ENCODE results near the gene HPSE2.

HPSE2 gene

DNA sequence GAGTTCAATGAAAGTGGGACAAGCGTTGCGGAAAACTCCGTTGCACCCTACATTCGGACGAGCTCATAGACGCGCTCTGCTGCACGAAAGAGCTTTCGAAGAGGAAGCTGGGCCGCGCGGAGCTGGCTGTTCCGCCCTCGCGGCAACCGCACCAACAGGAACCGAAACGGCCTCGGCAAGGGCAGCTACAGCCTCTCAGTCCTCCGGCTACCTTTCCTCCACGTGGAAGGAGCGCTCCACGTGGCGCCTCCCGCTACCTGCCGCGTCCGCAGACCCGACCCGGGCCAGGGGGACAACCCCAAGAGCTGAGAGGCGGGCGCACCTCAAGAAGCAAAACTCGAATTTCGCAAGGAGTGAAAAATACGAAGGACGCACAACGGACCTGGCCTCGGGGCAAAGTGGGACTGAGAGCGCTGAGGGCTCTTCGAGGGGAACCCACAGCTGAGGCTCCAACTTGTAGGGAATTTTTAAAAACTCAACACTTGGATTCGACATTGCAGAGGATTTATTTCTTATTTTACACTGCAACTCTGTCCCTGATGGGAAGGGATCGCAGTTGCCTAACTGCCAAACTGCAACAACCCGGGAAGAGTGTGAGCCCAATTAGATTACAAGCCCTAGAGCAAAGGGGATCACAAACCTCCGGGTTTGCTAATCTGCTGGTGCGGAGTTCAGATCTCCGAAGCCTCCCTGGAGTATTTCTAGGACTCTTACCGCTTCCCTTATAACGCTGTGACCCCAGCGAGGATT, 1.4 kb downstream of the HPSE2 start:
- ATAC-seq: peak; percentile 70
- TF ChIP-seq GLIS3 (CRISPR knock-in tag; IDR thresholded peaks at IDR 0.05): no peak

DNA sequence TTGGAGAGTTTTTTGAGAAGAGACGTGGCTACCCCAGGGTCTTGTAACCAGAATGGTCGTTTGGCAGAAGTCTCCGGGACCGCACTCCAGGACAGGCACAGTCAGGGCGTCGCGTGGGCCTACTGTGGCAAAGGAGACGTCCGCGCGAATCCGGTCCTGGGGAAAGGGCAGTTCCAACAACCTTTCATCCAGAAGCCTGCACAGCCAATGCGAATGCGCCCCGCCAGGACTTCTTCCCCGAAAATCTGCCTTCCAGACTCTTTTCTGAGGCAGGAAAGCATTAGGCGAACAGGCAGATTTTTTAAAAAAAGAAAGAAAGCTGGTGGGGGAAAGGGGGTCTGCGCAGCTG, 2.0 kb downstream of the HPSE2 start:
- no peak for ATAC-seq

GRCh38 chr10:99233000-99233688, 2.5 kb downstream of the HPSE2 start:
- no peak for ATAC-seq
- TF ChIP-seq ESRRG (CRISPR knock-in tag; IDR thresholded peaks at IDR 0.05): no peak
- TF ChIP-seq CSDC2 (CRISPR knock-in tag; IDR thresholded peaks at IDR 0.05): no peak
- no peak for TF ChIP-seq ZC3H10 (CRISPR knock-in tag; IDR thresholded peaks at IDR 0.05)
- TF ChIP-seq ZNF565 (CRISPR knock-in tag; conservative IDR thresholded peaks at IDR 0.05; ENCODE audit: low read depth): no peak

More for the DNA sequence above, 2.0 kb downstream of the HPSE2 start:
- no peak for TF ChIP-seq CSDC2 (CRISPR knock-in tag; IDR thresholded peaks at IDR 0.05)
- TF ChIP-seq, protein P1, sequence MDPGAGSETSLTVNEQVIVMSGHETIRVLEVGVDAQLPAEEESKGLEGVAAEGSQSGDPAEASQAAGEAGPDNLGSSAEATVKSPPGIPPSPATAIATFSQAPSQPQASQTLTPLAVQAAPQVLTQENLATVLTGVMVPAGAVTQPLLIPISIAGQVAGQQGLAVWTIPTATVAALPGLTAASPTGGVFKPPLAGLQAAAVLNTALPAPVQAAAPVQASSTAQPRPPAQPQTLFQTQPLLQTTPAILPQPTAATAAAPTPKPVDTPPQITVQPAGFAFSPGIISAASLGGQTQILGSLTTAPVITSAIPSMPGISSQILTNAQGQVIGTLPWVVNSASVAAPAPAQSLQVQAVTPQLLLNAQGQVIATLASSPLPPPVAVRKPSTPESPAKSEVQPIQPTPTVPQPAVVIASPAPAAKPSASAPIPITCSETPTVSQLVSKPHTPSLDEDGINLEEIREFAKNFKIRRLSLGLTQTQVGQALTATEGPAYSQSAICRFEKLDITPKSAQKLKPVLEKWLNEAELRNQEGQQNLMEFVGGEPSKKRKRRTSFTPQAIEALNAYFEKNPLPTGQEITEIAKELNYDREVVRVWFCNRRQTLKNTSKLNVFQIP (CRISPR knock-in tag; IDR thresholded peaks at IDR 0.05; ENCODE audit: borderline replicate concordance, low read depth): no peak

GRCh38 chr10:99232360-99232999, 3.2 kb downstream of the HPSE2 start:
- no peak for ATAC-seq

GRCh38 chr10:99224766-99225165, 10.9 kb downstream of the HPSE2 start:
- no peak for ATAC-seq
- TF ChIP-seq TCF4 (CRISPR knock-in tag; IDR thresholded peaks at IDR 0.05; ENCODE audit: borderline replicate concordance) (no peak), ISL1 (CRISPR knock-in tag; IDR thresholded peaks at IDR 0.05) (no peak), CSDC2 (CRISPR knock-in tag; IDR thresholded peaks at IDR 0.05) (no peak), PPARA (CRISPR knock-in tag; IDR thresholded peaks at IDR 0.05; ENCODE audit: borderline replicate concordance) (no peak), GLIS3 (CRISPR knock-in tag; IDR thresholded peaks at IDR 0.05) (no peak), CREB5 (CRISPR knock-in tag; IDR thresholded peaks at IDR 0.05; ENCODE audit: low read depth) (no peak), ZNF70 (CRISPR knock-in tag; IDR thresholded peaks at IDR 0.05) (no peak)
- TF ChIP-seq, protein P2, sequence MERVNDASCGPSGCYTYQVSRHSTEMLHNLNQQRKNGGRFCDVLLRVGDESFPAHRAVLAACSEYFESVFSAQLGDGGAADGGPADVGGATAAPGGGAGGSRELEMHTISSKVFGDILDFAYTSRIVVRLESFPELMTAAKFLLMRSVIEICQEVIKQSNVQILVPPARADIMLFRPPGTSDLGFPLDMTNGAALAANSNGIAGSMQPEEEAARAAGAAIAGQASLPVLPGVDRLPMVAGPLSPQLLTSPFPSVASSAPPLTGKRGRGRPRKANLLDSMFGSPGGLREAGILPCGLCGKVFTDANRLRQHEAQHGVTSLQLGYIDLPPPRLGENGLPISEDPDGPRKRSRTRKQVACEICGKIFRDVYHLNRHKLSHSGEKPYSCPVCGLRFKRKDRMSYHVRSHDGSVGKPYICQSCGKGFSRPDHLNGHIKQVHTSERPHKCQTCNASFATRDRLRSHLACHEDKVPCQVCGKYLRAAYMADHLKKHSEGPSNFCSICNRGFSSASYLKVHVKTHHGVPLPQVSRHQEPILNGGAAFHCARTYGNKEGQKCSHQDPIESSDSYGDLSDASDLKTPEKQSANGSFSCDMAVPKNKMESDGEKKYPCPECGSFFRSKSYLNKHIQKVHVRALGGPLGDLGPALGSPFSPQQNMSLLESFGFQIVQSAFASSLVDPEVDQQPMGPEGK (CRISPR knock-in tag; IDR thresholded peaks at IDR 0.05; ENCODE audit: borderline replicate concordance): no peak

More at GRCh38 chr10:99232360-99232999, 3.2 kb downstream of the HPSE2 start:
- TF ChIP-seq GLIS3 (CRISPR knock-in tag; IDR thresholded peaks at IDR 0.05) (no peak), ESRRG (CRISPR knock-in tag; IDR thresholded peaks at IDR 0.05) (no peak), TCF4 (CRISPR knock-in tag; IDR thresholded peaks at IDR 0.05; ENCODE audit: borderline replicate concordance) (no peak), ISL1 (CRISPR knock-in tag; IDR thresholded peaks at IDR 0.05) (no peak), ZFP30 (CRISPR knock-in tag; IDR thresholded peaks at IDR 0.05) (no peak), PPARA (CRISPR knock-in tag; IDR thresholded peaks at IDR 0.05; ENCODE audit: borderline replicate concordance) (no peak), CREB5 (CRISPR knock-in tag; IDR thresholded peaks at IDR 0.05; ENCODE audit: low read depth) (no peak), CSDC2 (CRISPR knock-in tag; IDR thresholded peaks at IDR 0.05) (no peak), TOX (CRISPR knock-in tag; IDR thresholded peaks at IDR 0.05; ENCODE audit: borderline replicate concordance) (no peak), CSRNP3 (CRISPR knock-in tag; IDR thresholded peaks at IDR 0.05) (no peak), ZNF8 (CRISPR knock-in tag; IDR thresholded peaks at IDR 0.05) (no peak), SNAI2 (CRISPR knock-in tag; IDR thresholded peaks at IDR 0.05) (no peak), OSR1 (CRISPR knock-in tag; IDR thresholded peaks at IDR 0.05) (no peak), ARNTL (CRISPR knock-in tag; IDR thresholded peaks at IDR 0.05; ENCODE audit: borderline replicate concordance, low read depth) (no peak), RARB (CRISPR knock-in tag; IDR thresholded peaks at IDR 0.05) (no peak), ZFP3 (CRISPR knock-in tag; IDR thresholded peaks at IDR 0.05) (no peak), ZNF70 (CRISPR knock-in tag; IDR thresholded peaks at IDR 0.05) (no peak)
- TF ChIP-seq, protein P2 (CRISPR knock-in tag; IDR thresholded peaks at IDR 0.05; ENCODE audit: borderline replicate concordance): no peak
